GM19025 (cell line): ENCODE results near the gene MUC22.
"Not testable (repeated sequence)": the region's sequence is repeated elsewhere in the genome, so short reads cannot be mapped to it uniquely, and the experiment has no call there.

Source experiments
- ATAC-seq: cut with Tn5 transposase; IDR thresholded peaks from one replicate; pipeline ENCODE4 v1.9.1; 2021; ENCODE audit warnings: mild to moderate bottlenecking, low read depth, moderate library complexity; ENCODE audit not compliant: unreplicated experiment

Gene MUC22

DNA sequence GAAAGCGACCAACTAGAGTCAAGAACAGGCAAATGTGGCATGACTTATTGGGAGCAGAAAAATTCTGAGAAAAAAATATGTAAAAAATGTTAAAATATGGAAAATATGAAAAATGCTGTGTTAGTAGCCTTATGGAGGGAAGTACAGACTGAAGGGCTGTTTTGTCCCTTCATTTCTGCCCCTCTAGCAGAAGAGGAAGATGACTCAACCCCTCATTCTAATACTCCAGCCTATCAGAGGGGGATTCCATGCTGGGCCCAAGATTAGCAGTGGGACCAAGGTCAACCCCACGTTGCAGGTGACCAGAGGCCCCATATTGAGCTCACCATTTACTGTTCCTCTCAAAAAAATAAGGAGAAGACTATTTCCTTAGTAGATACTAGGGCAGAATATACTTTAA is 18.4 kb upstream of the MUC22 start:
- ATAC-seq, result no peak

- ATAC-seq, result no peak
Measured at GRCh38 chr6:30997301-30997700, 13.0 kb upstream of the MUC22 start.

DNA sequence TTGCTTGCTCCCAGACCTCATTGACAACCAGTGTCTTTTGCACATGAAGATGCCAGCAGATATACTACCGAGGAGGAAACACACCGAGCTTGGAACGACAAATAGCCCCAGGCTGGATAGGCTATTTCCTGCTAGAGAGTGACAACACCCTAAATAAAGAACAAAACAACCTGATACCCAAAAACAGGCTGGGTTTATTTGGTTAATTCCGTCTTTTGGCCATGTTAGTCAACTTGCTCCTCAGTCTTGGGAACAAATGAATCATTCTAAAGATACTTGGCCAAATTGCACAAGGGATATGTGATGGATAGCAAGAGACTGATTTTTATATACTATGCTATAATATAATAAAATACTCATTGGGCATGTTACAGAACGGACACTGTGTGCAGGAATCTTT is 11.5 kb upstream of the MUC22 start:
- ATAC-seq, result no peak

DNA sequence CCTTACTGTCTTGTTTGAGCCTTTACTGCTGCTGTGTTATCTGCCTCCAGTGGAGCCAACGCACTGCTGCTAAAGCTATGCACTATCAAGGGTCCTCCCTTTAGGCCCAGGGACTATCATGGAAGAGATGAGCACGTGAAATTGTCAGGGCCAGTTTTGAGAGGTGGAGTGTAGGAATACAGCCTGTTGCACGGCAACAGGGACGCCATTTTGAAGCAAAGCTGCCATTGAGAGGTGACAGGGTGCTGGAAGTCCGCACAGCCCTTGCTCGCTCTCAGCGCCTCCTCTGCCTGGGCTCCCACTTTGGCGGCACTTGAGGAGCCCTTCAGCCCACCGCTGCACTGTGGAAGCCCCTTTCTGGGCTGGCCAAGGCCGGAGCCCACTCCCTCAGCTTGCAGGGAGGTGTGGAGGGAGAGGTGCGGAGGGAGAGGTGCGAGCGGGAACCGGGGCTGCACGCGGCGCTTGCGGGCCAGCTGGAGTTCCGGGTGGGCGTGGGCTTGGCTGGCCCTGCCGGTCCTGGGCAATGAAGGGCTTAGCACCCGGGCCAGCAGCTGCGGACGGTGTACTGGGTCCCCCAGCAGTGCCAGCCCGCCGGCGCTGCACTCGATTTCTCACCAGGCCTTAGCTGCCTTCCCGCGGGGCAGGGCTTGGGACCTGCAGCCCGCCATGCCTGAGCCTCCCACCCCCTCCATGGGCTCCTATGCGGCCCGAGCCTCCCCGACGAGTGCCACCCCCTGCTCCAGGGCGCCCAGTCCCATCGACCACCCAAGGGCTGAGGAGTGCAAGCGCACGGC is 10.0 kb upstream of the MUC22 start:
- ATAC-seq, result not testable (repeated sequence)

DNA sequence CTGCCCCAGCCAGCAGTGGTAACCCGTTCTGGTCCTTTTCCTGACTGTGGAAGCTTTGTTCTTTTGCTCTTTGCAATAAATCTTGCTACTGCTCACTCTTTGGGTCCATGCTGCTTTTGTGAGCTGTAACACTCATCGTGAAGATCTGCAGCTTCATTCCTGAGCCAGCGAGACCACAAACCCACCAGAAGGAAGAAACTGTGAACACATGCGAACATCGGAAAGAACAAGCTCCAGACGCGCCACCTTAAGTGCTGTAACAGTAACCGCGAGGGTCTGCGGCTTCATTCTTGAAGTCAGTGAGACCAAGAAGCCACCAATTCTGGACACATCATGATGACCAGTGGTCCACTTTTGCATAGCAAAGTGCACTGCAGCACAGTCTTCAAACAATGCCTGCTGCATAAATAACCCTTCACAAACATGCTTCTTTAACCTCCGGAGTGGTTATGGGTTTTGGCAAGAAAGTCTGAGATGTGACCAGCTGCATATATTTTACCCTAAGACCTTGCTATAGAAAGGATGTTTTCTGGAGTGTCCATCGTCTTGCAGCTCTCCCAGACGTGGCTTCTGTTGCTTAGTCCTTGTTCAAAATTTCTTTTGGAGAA is 8.9 kb upstream of the MUC22 start:
- no peak for ATAC-seq

DNA sequence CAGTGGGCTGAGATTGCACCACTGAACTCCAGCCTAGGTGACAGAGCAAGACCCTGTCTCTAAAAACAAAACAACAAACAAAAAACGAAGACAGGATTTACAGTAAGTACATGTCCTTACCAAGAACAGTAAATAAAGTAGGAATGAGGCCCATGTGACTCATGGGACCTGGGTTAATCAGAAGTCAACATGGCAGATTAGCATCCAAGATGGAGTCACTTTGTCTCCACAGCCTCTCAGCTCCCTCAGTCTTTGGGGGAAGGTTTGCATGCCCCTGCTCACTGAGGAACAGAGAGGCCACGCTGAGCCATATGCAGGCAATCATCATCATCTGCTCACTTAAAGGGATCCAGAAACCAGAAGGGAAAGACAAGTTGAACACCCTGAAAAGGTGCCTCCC is 7.8 kb upstream of the MUC22 start:
- no peak for ATAC-seq

DNA sequence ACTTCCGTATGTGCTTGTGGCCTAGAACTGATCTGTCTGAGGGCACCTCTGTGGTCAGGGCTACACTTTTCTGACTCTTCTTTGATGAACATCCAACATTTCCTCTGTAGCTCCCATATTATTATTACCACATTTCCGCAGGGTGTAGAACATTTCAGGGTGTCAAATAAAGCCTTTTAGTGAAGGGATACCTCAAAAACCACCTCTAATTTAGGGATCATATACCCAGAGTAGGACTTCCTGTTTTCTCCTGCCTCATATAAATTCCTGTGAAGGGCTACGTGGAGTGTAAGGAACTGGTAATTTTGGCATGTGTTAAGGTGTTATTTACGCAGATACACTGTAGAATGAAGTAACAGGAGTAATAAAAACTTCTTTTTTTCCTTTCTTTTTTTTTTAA is 5.5 kb upstream of the MUC22 start:
- no peak for ATAC-seq

DNA sequence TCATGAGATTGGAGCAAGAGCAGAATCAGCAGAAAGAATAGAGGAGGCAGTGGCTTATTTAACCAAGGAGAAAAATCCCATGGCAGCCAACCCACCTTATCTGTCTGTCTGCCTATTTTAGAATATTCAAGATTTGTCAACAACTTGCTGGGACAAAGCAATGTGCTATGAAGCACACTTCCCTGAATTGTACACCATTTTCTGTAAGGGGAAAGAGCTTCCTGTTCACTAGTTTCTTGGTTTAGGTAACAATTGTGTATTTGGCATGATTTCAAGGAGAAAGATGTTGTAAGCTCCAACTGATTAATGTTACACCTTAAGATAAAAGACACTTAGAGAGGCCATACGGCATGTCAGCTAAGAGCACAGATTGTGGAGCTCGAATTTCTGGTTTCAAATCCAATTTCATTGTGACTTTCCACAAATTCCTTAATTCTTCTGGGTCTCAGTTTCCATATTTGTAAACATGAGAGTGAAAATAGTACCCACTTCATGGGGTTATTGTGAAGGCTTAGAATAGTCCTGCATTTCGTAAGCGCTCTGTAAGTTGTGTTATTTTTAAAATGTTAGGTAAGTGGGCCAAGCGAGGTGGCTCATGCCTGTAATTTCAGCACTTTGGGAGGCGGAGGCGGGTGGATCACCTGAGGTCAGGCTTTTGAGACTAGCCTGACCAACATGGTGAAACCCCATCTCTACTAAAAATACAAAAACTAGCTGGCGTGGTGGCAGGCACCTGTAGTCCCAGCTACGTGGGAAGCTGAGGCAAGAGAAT is 4.8 kb upstream of the MUC22 start:
- no peak for ATAC-seq

GRCh38 chr6:31007694-31008093 is 2.6 kb upstream of the MUC22 start:
- no peak for ATAC-seq

DNA sequence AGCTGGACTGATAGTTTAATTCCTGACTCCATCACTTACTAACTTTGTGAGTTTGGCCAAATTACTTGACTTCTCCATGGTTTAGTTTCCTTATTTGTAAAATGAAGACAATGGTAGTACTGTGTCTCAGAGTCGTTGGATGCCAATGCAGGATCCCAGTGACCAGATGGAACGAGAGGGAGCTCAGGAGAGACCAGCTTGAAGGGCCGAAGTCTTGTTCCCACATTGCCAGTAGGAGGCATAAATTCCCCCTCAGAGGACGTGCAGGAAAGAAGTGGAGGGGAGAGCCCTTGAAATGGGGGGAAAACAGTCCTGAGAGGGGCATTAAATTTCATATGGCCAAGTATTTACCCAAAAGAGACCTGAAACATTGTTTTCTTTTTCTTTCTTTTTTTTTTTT is 2.1 kb upstream of the MUC22 start:
- no peak for ATAC-seq

DNA sequence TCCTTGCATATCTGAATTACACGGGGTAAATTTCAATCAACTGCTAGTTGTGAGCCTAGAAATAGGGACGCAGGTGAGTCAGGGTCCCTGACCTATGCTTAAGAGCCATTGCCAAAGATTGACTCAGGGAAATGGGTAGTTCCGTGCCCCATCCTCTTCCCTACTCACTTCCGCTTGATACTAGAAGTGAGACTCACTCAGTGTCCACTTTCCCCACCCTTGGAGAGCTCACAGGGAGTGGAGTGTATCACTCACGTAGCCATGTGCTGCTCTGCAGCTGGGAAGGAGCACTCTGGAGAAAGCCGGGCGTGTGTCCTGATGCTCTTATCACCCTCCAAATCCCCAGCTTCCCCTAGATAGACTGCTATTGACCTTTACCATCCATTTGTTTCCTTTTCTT is 543 bp upstream of the MUC22 start:
- no peak for ATAC-seq

- no peak for ATAC-seq
Measured at GRCh38 chr6:31011153-31011552, 879 bp downstream of the MUC22 start.

GRCh38 chr6:31016659-31017299 is 6.5 kb downstream of the MUC22 start:
- ATAC-seq, result no peak

DNA sequence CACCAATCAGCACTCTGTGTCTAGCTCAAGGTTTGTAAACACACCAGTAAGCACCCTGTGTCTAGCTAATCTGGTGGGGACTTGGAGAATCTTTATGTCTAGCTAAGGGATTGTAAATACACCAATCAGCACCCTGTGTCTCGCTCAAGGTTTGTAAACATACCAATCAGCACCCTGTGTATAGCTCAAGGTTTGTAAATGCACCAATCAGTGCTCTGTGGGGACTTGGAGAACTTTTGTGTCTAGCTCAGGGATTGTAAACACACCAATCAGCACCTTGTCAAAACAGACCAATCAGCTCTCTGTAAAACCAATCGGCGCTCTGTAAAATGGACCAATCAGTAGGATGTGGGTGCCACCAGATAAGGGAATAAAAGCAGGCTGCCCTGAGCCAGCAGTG is 7.2 kb downstream of the MUC22 start:
- ATAC-seq, result not testable (repeated sequence)

- ATAC-seq, result no peak
Measured at GRCh38 chr6:31020057-31020456, 9.8 kb downstream of the MUC22 start.

DNA sequence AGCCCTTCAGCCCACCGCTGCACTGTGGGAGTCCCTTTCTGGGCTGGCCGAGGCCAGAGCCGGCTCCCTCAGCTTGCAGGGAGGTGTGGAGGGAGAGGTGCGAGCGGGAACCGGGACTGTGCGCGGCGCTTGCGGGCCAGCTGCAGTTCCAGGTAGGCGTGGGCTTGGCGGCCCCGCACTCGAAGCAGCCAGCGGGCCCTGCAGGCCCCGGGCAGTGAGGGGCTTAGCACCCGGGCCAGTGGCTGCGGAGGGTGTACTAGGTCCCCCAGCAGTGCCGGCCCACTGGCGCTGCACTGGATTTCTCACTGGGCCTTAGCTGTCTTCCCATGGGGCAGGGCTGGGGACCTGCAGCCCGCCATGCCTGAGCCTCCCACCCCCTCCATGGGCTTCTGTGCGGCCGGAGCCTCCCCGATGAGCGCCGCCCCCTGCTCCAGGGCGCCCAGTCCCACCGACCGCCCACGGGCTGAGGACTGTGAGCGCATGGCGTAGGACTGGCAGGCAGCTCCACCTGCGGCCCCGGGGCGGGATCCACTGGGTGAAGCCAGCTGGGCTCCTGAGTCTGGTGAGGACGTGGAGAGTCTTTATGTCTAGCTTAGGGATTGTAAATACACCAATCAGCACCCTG is 10.5 kb downstream of the MUC22 start:
- not testable (repeated sequence) for ATAC-seq

- ATAC-seq, result not testable (repeated sequence)
Measured at GRCh38 chr6:31021705-31022531, 11.6 kb downstream of the MUC22 start.

DNA sequence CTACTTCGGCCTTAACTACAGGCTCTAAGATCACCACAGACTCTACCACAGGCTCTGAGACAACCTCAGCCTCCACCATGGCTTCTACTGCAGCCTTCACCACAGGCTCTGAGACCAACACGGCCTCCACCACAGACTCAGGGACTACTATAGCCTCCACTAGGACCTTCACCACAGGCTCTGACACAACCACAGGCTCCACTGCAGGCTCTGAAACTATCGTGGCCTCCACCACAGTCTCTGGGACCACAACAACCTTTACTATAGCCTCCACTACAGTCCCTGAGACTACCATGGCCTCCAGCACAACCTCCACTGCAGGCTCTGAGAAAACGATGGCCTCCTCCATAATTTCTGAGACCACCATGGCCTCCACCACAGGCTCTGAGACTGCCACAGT is 15.3 kb downstream of the MUC22 start:
- ATAC-seq, result no peak

DNA sequence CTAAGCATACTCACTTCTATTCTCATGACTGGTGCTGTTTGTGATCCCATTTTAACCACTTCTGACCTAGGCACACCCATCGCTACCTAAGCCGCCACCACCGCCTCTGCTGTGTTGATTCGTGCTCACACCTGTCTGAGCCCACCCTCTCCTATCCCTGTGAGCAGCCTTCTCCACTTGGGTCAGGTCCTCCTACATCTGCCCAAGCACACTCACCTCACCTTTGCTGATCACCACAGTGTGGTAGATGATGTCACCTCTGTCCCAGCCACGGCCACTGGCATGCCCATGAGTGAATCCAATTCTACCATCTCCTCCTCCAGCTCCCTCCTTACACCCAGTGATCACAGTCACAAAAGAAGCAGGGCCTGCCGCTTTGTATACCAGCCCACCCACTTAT is 20.8 kb downstream of the MUC22 start:
- ATAC-seq, result no peak

DNA sequence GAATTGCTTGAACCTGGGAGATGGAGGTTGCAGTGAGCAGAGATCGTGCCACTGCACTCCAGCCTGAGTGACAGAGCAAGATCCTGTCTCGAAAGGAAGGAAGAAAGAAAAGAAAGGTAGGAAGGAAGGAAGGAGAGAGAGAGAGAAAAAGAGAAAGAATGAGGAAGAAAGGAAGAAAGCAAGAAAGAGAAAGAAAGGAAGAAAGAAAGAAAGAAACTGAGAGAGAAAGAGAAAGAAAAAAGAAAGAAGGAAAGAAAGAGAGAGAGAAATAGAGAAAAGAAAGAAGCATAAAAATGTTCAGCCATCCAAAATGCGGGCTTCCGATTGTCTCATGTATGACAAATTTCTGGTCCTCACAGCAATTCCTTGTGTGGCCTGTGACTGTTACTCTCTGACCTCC is 22.8 kb downstream of the MUC22 start:
- no peak for ATAC-seq
